ENCODE measurements around the gene SNRPD2.

GRCh38 chr19:45711851-45712698, 20.3 kb upstream of the SNRPD2 start:
- TF ChIP-seq, protein P1, sequence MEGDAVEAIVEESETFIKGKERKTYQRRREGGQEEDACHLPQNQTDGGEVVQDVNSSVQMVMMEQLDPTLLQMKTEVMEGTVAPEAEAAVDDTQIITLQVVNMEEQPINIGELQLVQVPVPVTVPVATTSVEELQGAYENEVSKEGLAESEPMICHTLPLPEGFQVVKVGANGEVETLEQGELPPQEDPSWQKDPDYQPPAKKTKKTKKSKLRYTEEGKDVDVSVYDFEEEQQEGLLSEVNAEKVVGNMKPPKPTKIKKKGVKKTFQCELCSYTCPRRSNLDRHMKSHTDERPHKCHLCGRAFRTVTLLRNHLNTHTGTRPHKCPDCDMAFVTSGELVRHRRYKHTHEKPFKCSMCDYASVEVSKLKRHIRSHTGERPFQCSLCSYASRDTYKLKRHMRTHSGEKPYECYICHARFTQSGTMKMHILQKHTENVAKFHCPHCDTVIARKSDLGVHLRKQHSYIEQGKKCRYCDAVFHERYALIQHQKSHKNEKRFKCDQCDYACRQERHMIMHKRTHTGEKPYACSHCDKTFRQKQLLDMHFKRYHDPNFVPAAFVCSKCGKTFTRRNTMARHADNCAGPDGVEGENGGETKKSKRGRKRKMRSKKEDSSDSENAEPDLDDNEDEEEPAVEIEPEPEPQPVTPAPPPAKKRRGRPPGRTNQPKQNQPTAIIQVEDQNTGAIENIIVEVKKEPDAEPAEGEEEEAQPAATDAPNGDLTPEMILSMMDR (IDR thresholded peaks at IDR 0.05): no peak
- no peak for TF ChIP-seq POLR2A (IDR thresholded peaks at IDR 0.05)
- no peak for TF ChIP-seq EP300 (IDR thresholded peaks at IDR 0.05)

All from ovary (tissue), 3 donors.